Stimulated activated CD4-positive, alpha-beta T cell treated with anti-CD3 and anti-CD28 coated beads, Interleukin-15, amount 100 ng/mL, for 24 hours (primary cell): Measurements from ENCODE around the gene PXMP2.
A peak's percentile ranks its signal among the peaks of the same experiment; 100 is the strongest.

Experiments
- DNase-seq: peaks from one replicate; pipeline ENCODE4 v3.0.0-alpha.2; 2020

Gene PXMP2

GRCh38 chr12:132695431-132695830, 8.0 kb downstream of the PXMP2 start:
- DNase-seq = no peak

- no peak for DNase-seq
Measured at GRCh38 chr12:132698341-132698740, 11.0 kb downstream of the PXMP2 start.

GRCh38 chr12:132700212-132700822, 12.9 kb downstream of the PXMP2 start:
- no peak for DNase-seq

- no peak for DNase-seq
Measured at GRCh38 chr12:132702640-132703039, 15.3 kb downstream of the PXMP2 start.

GRCh38 chr12:132703641-132704040, 16.3 kb downstream of the PXMP2 start:
- DNase-seq = no peak

GRCh38 chr12:132707241-132707640, 19.9 kb downstream of the PXMP2 start:
- DNase-seq = no peak

GRCh38 chr12:132708150-132708549, 20.8 kb downstream of the PXMP2 start:
- DNase-seq = no peak

- DNase-seq = no peak
Measured at GRCh38 chr12:132710043-132710404, 22.6 kb downstream of the PXMP2 start.

GRCh38 chr12:132710405-132711079, 23.2 kb downstream of the PXMP2 start, which contains the start of gene PGAM5:
TSS of gene PGAM5 (plus strand) at chr12:132710842. CDS start at chr12:132710877, 35 bp downstream.
- DNase-seq = peak; percentile 89

- DNase-seq = peak; percentile 44
Measured at GRCh38 chr12:132711080-132711843, 23.9 kb downstream of the PXMP2 start.

- DNase-seq = no peak
Measured at GRCh38 chr12:132713123-132713522, 25.7 kb downstream of the PXMP2 start.

GRCh38 chr12:132715874-132716273, 28.5 kb downstream of the PXMP2 start:
- DNase-seq = no peak

GRCh38 chr12:132716356-132716755, 29.0 kb downstream of the PXMP2 start:
- DNase-seq = no peak

GRCh38 chr12:132717011-132717410, 29.6 kb downstream of the PXMP2 start:
- DNase-seq = no peak

- no peak for DNase-seq
Measured at GRCh38 chr12:132717531-132718387, 30.4 kb downstream of the PXMP2 start.

GRCh38 chr12:132718644-132719043, 31.3 kb downstream of the PXMP2 start:
- no peak for DNase-seq

- no peak for DNase-seq
Measured at GRCh38 chr12:132719141-132719953, 32.0 kb downstream of the PXMP2 start.

- no peak for DNase-seq
Measured at GRCh38 chr12:132719954-132720324, 32.6 kb downstream of the PXMP2 start.

GRCh38 chr12:132720606-132721345, 33.4 kb downstream of the PXMP2 start:
- DNase-seq = no peak

- DNase-seq = no peak
Measured at GRCh38 chr12:132723015-132723763, 35.8 kb downstream of the PXMP2 start.

GRCh38 chr12:132723764-132724140, 36.4 kb downstream of the PXMP2 start:
- no peak for DNase-seq
